ENCODE results near the gene NECTIN1. TPM values are rescaled to one million over a fixed set of nuclear protein-coding genes. Genes with fewer than 3 reads are reported as not detected.

Gene NECTIN1
- total RNA-seq, 2 donors from 2014 or later = 29.3 to 45.3 TPM

DNA sequence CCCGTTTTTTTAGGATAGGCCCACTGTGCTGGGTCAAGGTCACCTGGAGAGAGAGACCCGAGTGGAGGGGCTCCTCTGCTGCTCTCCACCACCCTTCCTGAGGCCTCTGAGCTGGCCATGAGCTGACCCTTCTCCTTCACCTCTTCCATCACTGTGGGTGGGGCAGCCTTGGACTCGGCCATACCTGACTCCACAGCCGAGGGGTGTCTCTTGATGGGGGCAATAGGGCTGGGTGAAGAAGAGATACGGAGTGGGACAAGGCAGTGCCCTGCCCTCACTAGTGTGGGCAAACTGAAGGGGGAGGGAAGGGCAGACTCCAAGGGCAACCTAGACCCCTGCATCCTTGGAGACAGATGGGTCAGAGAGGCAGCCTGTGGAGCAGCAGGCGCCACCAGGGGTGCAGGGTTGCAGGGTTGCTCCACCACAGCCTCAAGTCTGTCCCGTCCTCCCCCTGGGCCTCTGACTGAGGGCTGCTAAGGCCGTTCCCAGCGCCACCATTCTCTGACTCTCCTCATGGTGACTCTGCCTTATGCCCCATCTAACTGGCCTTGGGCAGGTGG lies 20.1 kb upstream of the NECTIN1 start:
- no peak overlapping the region for H3K4me3 Mint-ChIP-seq
- H3K27ac Mint-ChIP-seq = no peak overlapping the region
- Histone ChIP-seq H3K9ac (ENCODE audit: extremely low read depth, low read length, poor library complexity, severe bottlenecking) (no peak overlapping the region), H3K4me3 (ENCODE audit: low read length) (no peak overlapping the region), H3K27ac (ENCODE audit: low read depth, low read length) (no peak overlapping the region), H3K36me3 (ENCODE audit: control insufficient read depth, insufficient read depth, low read length) (no peaks in the 10 kb centered on the region), H3K4me1 (ENCODE audit: control insufficient read depth, insufficient read depth, low read length) (no peaks in the 10 kb centered on the region), H3K9me3 (ENCODE audit: control insufficient read depth, low read length) (no peaks in the 10 kb centered on the region), H3K27me3 (ENCODE audit: control insufficient read depth, insufficient read depth, low read length, poor library complexity, severe bottlenecking) (peaks cover 11% of the 10 kb centered on the region)
- TF ChIP-seq, protein P1, sequence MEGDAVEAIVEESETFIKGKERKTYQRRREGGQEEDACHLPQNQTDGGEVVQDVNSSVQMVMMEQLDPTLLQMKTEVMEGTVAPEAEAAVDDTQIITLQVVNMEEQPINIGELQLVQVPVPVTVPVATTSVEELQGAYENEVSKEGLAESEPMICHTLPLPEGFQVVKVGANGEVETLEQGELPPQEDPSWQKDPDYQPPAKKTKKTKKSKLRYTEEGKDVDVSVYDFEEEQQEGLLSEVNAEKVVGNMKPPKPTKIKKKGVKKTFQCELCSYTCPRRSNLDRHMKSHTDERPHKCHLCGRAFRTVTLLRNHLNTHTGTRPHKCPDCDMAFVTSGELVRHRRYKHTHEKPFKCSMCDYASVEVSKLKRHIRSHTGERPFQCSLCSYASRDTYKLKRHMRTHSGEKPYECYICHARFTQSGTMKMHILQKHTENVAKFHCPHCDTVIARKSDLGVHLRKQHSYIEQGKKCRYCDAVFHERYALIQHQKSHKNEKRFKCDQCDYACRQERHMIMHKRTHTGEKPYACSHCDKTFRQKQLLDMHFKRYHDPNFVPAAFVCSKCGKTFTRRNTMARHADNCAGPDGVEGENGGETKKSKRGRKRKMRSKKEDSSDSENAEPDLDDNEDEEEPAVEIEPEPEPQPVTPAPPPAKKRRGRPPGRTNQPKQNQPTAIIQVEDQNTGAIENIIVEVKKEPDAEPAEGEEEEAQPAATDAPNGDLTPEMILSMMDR (conservative IDR thresholded peaks at IDR 0.05) = no peak
- no peak for DNase-seq
- H3K36me3 Mint-ChIP-seq (ENCODE audit: low read depth) = no peaks in the 10 kb centered on the region
- no peaks in the 10 kb centered on the region for H3K9me3 Mint-ChIP-seq
- no peaks in the 10 kb centered on the region for H3K4me1 Mint-ChIP-seq
- 80 to 90% methylated on average over 4 to 9 of the region's 9 CpGs for WGBS, 2 experiments (ENCODE audit: insufficient coverage in 1 of 2, insufficient read length in 1 of 2)
- H3K27me3 Mint-ChIP-seq (ENCODE audit: insufficient read depth) = peaks cover 44% of the 10 kb centered on the region

DNA sequence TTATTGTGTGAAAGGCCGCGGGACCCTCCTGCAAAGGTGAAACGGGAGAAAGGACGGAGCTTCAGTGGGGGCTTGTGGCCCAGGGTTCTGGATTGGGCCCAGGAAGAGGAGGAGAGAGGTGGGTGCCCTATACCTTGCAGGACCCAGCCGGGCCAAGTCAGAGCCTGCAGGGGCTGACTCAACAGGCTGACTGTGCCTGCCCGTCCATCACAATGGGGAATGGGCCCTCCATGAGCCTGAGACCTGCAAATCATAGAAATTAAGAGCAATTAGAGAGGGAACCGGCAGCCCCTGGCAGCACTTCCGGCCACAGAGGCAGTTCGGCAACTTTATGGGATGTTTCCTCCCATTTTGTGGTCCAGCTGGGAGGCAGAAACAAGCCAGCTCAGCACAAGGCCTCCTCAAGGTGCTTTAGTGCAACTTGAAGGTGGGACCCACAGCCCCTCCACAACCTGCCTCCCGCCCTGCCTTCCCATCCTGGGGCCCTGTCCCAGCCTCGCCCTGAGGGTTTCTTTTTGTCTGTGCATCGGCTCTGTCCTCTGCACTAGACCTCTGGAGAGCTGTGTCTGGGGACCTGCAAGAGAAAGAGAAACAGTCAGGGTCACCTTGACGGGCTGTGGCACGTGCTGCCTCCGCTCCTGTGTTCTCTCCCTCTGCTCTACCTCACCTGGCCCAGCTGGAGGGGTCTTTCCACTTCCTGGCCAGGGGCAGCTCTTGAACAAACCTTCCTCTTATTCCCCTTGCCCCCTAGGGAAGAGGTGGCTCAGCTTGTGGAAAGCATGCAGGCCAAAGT lies 19.1 kb upstream of the NECTIN1 start:
- H3K27me3 ChIP-seq (ENCODE audit: control insufficient read depth, insufficient read depth, low read length, poor library complexity, severe bottlenecking) = peaks cover 21% of the 10 kb centered on the region
- WGBS, 2 experiments (ENCODE audit: insufficient coverage in 1 of 2, insufficient read length in 1 of 2) = 91 to 92% methylated on average over 10 to 15 of the region's 15 CpGs
- no peak overlapping the region for H3K4me3 Mint-ChIP-seq
- no peaks in the 10 kb centered on the region for H3K4me1 ChIP-seq (ENCODE audit: control insufficient read depth, insufficient read depth, low read length)
- TF ChIP-seq, protein P1 (conservative IDR thresholded peaks at IDR 0.05) = no peak
- no peak for DNase-seq
- H3K27ac Mint-ChIP-seq = no peak overlapping the region
- H3K27me3 Mint-ChIP-seq (ENCODE audit: insufficient read depth) = peaks cover 47% of the 10 kb centered on the region
- no peaks in the 10 kb centered on the region for H3K36me3 Mint-ChIP-seq (ENCODE audit: low read depth)
- H3K36me3 ChIP-seq (ENCODE audit: control insufficient read depth, insufficient read depth, low read length) = no peaks in the 10 kb centered on the region
- no peak overlapping the region for H3K27ac ChIP-seq (ENCODE audit: low read depth, low read length)
- H3K9ac ChIP-seq (ENCODE audit: extremely low read depth, low read length, poor library complexity, severe bottlenecking) = no peak overlapping the region
- H3K4me1 Mint-ChIP-seq = no peaks in the 10 kb centered on the region
- H3K4me3 ChIP-seq (ENCODE audit: low read length) = no peak overlapping the region
- H3K9me3 Mint-ChIP-seq = no peaks in the 10 kb centered on the region
- no peaks in the 10 kb centered on the region for H3K9me3 ChIP-seq (ENCODE audit: control insufficient read depth, low read length)

DNA sequence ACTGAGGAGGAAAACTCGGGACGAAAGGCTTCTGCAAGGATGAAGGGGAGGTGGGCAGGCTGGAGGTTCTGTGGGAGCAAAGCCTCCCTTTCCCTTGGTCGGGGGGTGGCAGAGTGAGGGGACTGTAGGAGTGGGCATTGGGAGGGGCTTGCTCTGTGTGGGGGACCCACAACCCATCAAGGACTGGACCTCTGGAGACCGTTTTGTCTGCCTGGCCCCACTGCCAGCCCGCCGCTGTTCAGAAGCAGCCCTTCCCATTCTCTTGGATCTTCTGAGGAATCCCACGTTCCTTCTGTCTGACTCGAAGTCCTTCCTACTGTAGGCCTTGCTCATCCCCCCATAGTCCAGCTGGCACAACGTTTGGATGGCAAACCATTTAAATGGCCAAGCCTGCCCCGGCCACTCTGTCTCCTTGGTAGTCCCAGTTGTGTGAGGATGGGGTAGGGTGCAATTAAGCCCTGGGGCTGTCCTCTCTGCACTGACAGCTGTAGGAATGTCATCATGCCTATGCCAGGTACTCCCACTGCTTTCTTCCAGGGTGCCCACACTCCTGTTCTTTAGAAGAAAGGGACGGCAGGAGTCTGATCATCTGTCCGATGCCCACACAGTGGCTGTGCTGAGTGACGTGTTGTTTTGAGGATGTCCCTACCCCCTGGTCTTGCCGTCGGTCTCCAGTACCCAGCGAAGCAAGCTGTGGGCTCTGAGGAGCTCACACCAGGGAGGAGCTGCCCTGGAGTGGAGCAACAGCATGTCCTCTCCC lies 17.0 kb upstream of the NECTIN1 start:
- peaks cover 11% of the 10 kb centered on the region for H3K4me1 Mint-ChIP-seq
- TF ChIP-seq, protein P1 (conservative IDR thresholded peaks at IDR 0.05) = no peak
- no peak overlapping the region for H3K9ac ChIP-seq (ENCODE audit: extremely low read depth, low read length, poor library complexity, severe bottlenecking)
- no peaks in the 10 kb centered on the region for H3K4me1 ChIP-seq (ENCODE audit: control insufficient read depth, insufficient read depth, low read length)
- no peaks in the 10 kb centered on the region for H3K36me3 Mint-ChIP-seq (ENCODE audit: low read depth)
- DNase-seq = no peak
- WGBS, 2 experiments (ENCODE audit: insufficient coverage in 1 of 2, insufficient read length in 1 of 2) = 90% methylated on average over 5 to 15 of the region's 16 CpGs
- peaks cover 33% of the 10 kb centered on the region for H3K27me3 ChIP-seq (ENCODE audit: control insufficient read depth, insufficient read depth, low read length, poor library complexity, severe bottlenecking)
- peaks cover 53% of the 10 kb centered on the region for H3K27me3 Mint-ChIP-seq (ENCODE audit: insufficient read depth)
- no peak overlapping the region for H3K27ac ChIP-seq (ENCODE audit: low read depth, low read length)
- H3K4me3 Mint-ChIP-seq = no peak overlapping the region
- no peaks in the 10 kb centered on the region for H3K9me3 ChIP-seq (ENCODE audit: control insufficient read depth, low read length)
- H3K36me3 ChIP-seq (ENCODE audit: control insufficient read depth, insufficient read depth, low read length) = no peaks in the 10 kb centered on the region
- no peak overlapping the region for H3K4me3 ChIP-seq (ENCODE audit: low read length)
- H3K9me3 Mint-ChIP-seq = no peaks in the 10 kb centered on the region
- H3K27ac Mint-ChIP-seq = no peak overlapping the region

All from endodermal cell (in vitro differentiated cells).